Daoy (cell line): ENCODE data around the gene NPAS4. TPM values are rescaled to one million over a fixed set of nuclear protein-coding genes. Genes with fewer than 3 reads are reported as not detected.
"Not testable (repeated sequence)": the region's sequence is repeated elsewhere in the genome, so short reads cannot be mapped to it uniquely, and the experiment has no call there.

Experiments used
- DNase-seq: peaks from one replicate; pipeline ENCODE4 v3.0.0-alpha.2; 2015; ENCODE audit warnings: low read depth
- total RNA-seq: library from RNA; depleted of rRNA; stranded (reverse); fragments of >200 nt; shearing (Covaris generic); gene quantifications from 2 replicates; pipeline ENCODE4 v1.2.3, GENCODE V29; 2014; rRNA removed

The NPAS4 gene
- total RNA-seq = 0.11 TPM in 1 of 2 replicates, not detected in the other

DNA sequence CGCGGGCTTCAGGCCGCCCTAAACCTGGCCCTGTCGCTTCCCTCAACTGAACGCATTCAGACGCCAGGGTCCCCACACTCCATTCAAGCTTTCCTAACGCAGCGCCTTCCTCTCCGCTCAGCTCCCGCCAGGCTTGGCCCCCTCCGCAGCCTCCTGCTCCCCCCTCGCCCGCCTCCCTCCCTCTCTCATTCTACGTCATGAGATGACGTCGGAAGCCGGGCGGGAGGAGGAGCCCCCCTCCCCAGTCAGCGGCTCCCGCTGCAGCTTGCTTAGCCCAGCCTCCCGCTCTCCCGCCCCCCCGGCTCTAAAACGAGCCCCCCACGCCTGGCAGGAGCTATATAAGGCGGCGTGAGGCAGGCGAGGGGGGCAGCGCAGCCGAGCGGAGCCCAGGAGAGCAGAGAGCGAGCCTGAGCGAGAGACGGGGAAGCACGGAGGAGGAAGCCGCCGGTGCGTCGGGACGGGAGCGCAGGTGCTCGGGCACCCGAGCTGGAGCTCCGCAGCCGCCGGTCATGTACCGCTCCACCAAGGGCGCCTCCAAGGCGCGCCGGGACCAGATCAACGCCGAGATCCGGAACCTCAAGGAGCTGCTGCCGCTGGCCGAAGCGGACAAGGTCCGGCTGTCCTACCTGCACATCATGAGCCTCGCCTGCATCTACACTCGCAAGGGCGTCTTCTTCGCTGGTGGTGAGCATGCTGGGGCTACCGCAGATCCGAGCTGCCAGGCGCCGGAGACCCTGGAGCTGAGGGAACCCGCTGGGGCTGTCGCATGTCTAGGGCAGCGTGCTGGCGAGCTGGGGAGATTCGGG is at the start of gene NPAS4:
TSS of gene NPAS4 (plus strand) at position 365 of the 806 bp plus-strand sequence. CDS start at position 510, 145 bp downstream.
- DNase-seq = no peak

GRCh38 chr11:66371627-66372415 is 49.0 kb upstream of the NPAS4 start, which contains the start of gene SLC29A2:
Gene SLC29A2 (minus strand): TSS chr11:66371760. CDS start chr11:66371591, 169 bp downstream.
- peak; percentile 57 for DNase-seq

- no peak for DNase-seq
These were observed 47.6 kb upstream of the NPAS4 start for GRCh38 chr11:66373265-66373664.

- not testable (repeated sequence) for DNase-seq
These were observed 47.0 kb upstream of the NPAS4 start for GRCh38 chr11:66373690-66374287.

- not testable (repeated sequence) for DNase-seq
These were observed 40.6 kb upstream of the NPAS4 start for GRCh38 chr11:66380264-66380663.

- DNase-seq = not testable (repeated sequence)
These were observed 36.5 kb upstream of the NPAS4 start for GRCh38 chr11:66384316-66384715.

DNA sequence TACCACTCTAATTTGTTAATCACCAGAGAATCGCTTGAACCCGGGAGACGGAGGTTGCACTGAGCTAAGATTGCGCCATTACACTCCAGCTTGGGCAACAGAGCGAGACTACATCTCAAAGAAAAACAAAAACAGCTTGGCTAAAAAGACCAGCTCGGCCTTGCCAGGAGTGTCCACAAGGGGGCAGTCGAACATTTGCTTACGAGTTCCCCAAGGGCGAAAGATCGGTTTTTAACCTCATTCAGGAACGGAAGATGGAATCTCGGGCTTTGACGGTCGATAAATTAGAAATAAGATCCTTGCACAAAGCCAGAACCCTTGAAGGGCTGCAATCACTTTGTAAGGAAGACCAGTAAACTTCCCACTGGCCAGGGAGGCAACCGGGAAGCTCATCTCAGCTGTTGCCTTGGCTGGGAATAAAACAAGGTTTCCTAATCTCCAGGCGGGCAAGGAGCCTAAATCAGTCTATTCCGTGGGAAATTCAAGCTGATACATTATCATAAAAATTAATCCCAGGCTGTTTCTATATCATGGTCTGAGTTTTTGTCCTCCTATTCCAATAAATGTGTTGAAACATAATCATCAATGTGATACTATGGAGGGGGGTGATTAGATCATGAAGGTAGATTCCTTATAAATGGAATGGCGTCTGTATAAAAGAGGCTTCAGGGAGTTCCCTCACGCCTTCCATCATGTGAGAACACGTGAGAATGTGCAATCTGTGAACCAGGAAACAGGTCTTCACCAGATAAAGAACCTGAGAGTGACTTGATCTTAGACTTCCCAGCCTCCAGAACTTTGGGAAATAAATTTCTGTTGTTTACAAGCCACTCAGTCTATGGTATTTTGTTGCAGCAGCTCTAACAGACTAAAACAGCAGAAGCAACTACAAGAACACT is 34.4 kb upstream of the NPAS4 start:
- peak; percentile 77 for DNase-seq

DNA sequence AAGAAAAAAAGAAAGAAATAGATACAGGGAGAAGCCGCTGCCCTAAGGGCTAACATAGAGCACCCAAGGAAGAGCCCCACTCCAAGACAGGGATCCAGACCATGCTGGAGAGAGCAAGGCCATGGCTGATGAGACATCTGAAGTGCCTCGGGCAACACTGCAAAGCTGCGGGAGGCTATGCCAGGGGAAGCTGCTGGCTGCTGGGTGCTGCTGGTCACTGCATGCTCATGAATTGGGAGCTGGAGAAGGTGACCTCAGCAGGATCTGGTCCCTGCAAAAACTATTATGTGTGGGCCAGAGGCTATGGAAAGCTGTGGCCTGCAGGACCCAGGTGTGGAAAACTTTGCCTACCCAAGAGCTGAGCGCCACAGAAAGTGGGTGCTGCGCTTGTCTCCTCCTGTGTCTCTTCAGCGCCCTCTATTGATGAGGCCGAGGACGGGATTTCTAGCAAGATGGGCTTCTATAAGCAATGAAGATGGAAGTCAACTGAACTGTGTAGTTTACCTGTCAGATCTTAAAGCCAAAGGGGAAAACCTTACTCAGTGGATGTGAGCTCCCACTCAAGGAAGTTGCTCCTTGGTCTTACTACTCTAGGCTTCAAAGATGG is 32.0 kb upstream of the NPAS4 start:
- DNase-seq = peak; percentile 68

- no peak for DNase-seq
These were observed 29.5 kb upstream of the NPAS4 start for GRCh38 chr11:66391322-66391721.

DNA sequence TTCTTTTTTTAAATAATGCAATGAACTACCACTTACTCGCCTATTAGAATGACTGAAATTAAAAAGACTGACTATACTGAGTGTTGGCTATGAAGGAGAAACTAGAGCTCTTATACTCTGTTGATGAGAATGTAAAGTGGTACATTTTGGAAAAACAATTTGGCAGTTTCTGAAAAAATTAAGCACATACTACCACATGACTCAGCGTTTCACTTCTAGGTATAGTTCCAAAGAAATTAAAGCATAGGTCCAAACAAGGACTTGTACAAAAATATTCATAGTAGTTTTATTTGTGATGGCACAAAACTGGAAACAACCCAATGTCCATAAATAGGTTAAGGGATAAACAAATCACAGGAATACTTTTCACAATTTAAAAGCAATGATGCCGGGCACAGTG is 26.9 kb upstream of the NPAS4 start:
- no peak for DNase-seq

DNA sequence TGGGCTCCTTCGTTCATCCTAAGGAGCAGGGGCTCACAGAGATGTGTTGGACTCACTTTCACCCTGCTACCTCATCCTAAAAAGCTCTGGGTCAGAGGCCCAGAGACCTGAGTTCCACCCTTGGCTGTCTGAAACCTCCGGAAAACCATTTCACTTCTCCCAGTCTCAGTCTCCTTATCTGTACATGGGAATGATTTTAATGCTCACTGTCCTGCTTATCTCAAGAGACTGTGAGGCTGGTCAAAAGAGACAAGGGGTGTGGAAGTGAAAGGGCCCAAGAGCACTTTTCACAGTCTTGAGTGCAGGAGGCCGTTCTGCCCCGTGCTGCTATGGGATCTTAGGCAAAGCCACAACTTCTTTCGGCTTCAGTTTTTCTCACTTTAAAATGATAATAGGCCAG is 13.2 kb upstream of the NPAS4 start:
- no peak for DNase-seq

GRCh38 chr11:66408488-66409214 is 12.2 kb upstream of the NPAS4 start:
- peak; percentile 90 for DNase-seq

DNA sequence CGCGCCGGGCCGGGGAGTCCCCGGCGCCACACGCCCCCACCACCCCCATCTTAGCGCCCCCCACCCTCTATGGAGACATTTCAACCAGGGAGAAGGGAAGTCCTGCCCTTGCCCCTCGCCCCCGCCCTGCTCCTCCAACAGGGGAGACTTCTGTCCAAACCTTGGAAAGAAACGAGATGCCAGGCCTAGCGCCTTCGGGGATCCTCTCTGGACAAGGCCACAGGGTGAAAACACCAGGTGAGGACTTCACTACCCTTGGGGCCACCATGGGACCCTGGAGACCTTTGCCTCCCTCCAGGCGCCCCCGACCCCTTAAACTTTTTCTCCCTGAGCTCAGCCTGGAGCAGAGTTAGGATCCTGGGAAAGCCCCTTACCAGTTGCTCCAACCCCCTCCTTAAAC is 11.6 kb upstream of the NPAS4 start:
- no peak for DNase-seq

DNA sequence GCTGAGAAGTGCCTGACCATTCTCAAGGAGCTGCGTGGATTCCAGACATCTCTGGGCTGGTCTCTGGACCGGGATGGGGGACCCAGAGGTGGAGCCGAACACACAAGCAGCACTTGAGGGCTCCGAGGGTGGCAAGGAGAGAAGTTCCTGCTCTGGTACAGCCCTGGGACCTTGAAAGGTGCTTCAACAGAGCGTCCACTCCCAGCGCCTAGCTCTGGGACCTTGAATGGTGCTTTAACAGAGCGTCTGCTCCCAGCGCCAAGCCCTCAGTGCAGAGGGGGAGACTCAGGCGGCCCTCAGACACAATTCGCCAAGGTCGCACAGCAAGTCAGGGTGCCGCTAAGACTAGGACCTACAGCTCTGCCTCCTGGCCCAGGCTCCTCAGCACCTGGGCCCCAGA is 10.6 kb upstream of the NPAS4 start:
- DNase-seq = no peak

DNA sequence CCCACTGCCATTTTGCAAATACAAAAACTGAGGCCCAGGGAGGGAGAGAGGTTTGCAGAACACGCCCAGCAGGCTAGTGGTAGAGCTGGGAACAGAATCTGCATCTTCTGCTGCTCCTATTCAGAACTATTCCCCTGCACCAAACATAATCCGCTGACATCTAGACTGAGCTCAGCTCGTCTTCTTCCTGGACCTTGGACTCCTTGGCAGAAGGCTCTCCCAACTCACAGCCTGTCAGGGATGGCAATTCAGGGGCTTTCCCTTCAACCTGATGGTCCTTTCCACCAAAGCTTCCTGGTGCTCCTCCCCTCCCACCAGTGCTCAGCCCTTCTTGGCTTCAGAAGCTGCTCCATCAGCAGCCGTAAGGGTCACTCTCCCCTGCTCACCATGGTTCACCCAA is 9.5 kb upstream of the NPAS4 start:
- DNase-seq = no peak

DNA sequence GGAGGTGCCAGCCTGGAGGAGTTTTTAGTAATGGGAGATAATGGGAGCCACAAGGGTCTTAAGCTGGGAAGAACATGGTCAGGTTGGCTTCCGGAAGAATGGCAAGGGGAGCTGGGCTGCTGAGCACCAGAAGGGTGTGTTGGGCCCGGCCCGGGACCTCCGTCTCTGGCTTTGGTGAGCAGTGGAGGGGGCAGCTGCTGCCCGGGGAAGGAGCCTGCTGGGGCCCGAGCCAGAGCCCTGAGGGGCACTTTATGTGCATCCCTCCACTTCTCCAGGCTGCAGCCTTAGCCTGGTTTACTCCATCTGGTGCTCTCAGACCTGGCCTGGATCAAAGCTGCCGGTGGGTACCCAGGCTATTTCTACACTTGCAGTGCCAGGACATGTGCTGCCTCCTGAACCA is 8.7 kb upstream of the NPAS4 start:
- DNase-seq = no peak

DNA sequence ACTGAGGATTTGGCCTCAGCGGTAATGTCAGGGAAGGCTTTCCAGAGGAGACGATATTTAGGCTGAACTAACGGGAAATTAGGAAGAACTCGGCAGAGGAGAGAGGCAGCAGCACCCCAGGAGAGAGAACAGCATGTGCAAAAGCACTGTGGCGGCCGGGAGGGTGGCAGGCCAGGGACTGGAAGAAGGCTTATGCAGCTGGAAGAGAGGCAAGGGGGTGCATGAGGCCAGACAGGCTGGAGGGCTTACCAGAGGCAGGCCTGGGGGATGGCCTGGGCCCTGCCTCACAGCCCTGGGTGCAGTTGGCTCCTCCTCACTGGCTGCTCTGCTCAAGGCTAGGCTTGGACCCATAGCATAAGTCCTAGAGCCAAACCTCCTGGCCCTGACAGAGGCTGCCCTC is 7.7 kb upstream of the NPAS4 start:
- DNase-seq = no peak

DNA sequence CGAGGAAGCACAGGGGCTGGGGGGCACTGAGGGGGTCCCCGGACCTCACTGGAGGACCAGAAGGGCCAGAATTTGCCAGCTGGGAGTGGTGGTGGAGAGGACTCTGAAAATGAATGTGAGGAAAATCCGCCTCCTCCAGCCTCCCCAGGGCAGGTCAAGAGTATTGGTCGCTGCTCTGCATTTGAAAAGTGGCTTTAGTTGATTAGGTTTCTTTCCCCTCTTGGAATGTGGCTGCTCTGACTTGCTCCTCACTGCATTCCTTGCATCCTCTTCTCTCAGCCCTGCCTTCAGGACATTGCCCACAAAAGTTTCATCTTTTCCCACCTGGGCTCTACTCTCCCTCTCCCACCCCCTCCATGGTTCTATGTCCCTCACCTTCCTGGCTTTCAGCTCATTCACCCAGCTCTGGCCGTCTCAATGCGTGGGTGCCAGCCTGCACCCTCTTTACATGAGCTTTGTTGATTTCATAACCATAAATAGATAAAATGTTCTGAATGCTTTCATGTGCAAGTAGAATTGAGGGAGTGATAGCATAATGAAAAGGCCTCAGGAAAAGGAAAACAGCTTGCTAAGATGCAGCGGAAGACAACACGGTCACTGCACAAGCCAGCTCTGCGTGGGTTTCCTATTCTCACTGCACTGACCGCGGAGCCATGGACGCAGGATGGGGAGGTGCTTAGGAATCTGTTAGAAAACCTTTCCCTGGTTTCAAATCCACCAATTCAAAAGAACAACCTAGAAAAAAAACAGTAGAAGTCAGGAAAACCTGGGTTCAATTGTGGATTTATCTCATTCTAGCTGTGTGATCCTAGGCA is 6.5 kb upstream of the NPAS4 start:
- DNase-seq = no peak

DNA sequence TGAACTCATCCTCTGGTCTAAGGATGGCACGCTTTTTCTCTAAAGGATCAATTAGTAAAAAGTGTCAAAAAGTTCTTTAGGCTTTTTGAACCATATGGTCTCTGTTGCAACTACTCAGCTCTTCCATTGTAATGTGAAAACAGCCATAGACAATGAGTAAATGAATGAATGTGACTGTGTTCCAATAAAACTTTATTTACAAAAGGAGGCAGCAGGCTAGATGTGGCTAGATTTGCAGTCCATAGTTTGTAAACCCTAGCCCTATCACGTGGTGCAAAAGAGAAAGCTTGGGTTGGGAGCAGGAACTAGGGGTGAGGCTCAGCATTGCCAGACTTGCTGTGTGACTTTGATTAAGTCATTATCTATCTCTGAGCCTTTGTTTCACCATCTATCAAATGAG is 5.4 kb upstream of the NPAS4 start:
- no peak for DNase-seq
